Measurements from ENCODE around the gene KIRREL3. TPM values are rescaled to one million over a fixed set of nuclear protein-coding genes. Genes with fewer than 3 reads are reported as not detected.

The KIRREL3 gene
- total and polyA plus RNA-seq, 2 donors (not counting 3 experiments of a cell fraction or from before 2014, with no cell fraction given): not detected

DNA sequence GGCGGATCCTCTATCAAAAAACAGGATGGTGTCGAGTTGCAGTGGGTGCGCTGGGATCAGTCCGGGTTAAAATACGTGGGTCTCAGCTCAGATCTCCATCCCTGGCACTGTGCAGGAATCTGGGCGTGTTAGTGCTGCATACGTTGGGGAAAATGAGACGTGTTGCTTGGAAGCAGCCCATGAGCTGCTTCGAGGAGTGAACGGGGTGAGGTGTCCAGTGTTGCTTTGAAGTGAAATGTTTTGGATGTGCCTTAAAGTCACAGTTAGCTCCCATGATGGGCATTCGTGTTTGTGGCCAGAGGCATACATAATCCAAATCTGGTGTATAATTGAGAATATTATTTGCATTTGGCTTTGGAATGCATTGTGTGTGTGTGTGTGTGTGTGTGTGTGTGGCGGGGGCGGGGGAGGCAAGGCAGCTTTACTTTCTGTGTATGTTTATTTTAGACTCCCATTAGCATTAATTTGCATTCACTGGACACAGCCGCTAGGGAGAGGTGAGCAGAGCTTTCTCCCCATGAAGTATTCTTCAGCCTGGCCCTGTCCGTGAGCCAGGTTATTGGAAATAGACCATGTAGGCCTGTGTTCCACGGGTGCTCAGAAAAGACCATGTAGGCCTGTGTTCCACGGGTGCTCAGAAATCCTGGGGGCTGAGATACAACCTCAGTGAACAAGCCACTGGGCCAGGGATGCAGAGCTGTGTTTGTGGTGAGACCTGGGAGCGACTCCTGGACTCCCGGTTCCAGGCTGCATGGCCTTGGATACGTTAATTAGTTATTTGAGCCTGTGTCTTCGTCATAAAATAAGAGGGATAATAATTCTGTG, 510.5 kb downstream of the KIRREL3 start:
- no peak overlapping the region for H3K4me2 ChIP-seq (ENCODE audit: insufficient read depth, low read length)
- no peaks in the 10 kb centered on the region for H3K9me1 ChIP-seq (replicated peaks; ENCODE audit: control insufficient read depth, extremely low read depth, insufficient read depth, low read length)
- H4K20me1 ChIP-seq (replicated peaks; ENCODE audit: control insufficient read depth, extremely low read depth, insufficient read depth, low read length): no peaks in the 10 kb centered on the region
- H3K27me3 ChIP-seq (ENCODE audit: control insufficient read depth in 2 of 2, insufficient read depth in 2 of 2, low read length in 2 of 2): no peaks in the 10 kb centered on the region
- no peaks in the 10 kb centered on the region for H3K9me3 ChIP-seq (replicated peaks; ENCODE audit: control insufficient read depth, insufficient read depth, low read length)
- no TSS peak for BruUV-seq (replicated peaks)
- dilution Hi-C loops (cut with MboI; ENCODE audit: extremely low pct_ligation_motif_present, low sequenced_read_pairs) (no loop called here), intact Hi-C loops (cut with micrococcal nuclease) (no loop called here)
- ChIA-PET CTCF (interaction anchor here (2.5 kb wide), 1 partner anchor 10 kb away, joined by 30 read pairs; no protein-coding TSS in a partner anchor), POLR2A (no interaction called here)
- FAIRE-seq: no peak
- H3K9ac ChIP-seq (replicated peaks; ENCODE audit: extremely low read depth, insufficient read depth, low read length): no peak overlapping the region
- no peaks in the 10 kb centered on the region for H3K79me2 ChIP-seq (ENCODE audit: control insufficient read depth, insufficient read depth, low read length)
- TF ChIP-seq MYC (IDR thresholded peaks at IDR 0.05; ENCODE audit: low read depth, low read length) (no peak), GATA2 (IDR thresholded peaks at IDR 0.05; ENCODE audit: insufficient read depth, insufficient read length, low read depth, low read length) (no peak), JUN (IDR thresholded peaks at IDR 0.05; ENCODE audit: borderline replicate concordance, insufficient read depth, insufficient read length, low read depth) (no peak)
- H3K4me3 ChIP-seq (replicated peaks in 1 of 3; ENCODE audit: insufficient read depth in 1 of 3, low read depth in 1 of 3, low read length in 3 of 3): no peak overlapping the region
- H2AFZ ChIP-seq (ENCODE audit: low read depth, low read length): no peak overlapping the region
- no peak overlapping the region for H3K27ac ChIP-seq (ENCODE audit: insufficient read depth, low read depth, low read length)
- H3K36me3 ChIP-seq (ENCODE audit: control insufficient read depth in 2 of 2, extremely low read depth in 1 of 2, insufficient read depth in 2 of 2, low read length in 2 of 2): no peaks in the 10 kb centered on the region
- no peaks in the 10 kb centered on the region for H3K4me1 ChIP-seq (ENCODE audit: control insufficient read depth, extremely low read depth, insufficient read depth, low read length)
- no peak for DNase-seq (ENCODE audit: low read depth, low spot score)

DNA sequence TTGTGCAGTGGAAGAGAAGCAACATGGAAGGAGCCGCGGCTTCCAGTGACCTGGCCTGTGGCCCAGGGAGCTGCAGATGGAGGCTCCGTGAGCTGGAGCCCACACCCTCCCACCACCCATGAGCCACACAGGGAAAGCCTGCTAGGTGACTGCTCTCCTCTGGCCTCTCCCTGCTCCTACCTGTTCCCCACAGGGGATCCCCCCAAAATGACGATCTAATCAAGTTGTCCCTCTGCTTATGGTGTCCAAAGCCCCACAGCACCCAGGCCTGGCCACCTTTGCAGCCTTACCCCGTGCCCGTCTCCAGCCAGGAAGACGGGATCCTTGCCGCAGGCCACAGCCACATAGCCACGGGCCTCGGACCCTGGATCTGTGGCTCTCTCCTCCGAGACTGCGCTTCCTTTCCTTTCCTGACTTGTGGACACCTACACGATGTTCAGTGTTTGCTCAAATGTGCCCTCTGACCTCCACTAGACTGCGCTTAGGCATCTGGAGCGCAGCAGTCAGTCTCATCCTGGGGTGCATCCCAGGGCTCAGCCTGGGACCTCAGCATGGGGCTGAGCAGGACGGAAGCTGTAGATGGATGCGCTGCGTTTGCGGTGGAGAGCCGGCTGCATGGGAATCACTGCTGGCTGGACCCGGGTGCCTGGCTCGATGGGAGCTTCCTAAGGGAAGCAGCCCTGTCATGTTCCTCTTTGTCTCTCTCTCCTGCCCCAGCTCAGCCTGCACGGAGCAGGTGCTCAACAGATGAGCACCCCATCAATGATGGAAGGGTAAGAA, 511.8 kb downstream of the KIRREL3 start:
- FAIRE-seq (no peak), DNase-seq (ENCODE audit: low read depth, low spot score) (no peak)
- Histone ChIP-seq H3K27me3 (ENCODE audit: control insufficient read depth in 2 of 2, insufficient read depth in 2 of 2, low read length in 2 of 2) (peaks cover 0 to 2% of the 10 kb centered on the region in 2 experiments), H3K9me3 (replicated peaks; ENCODE audit: control insufficient read depth, insufficient read depth, low read length) (no peaks in the 10 kb centered on the region), H3K4me3 (replicated peaks in 1 of 3; ENCODE audit: insufficient read depth in 1 of 3, low read depth in 1 of 3, low read length in 3 of 3) (no peak overlapping the region), H3K27ac (ENCODE audit: insufficient read depth, low read depth, low read length) (no peak overlapping the region), H3K36me3 (ENCODE audit: control insufficient read depth in 2 of 2, extremely low read depth in 1 of 2, insufficient read depth in 2 of 2, low read length in 2 of 2) (no peaks in the 10 kb centered on the region), H3K79me2 (ENCODE audit: control insufficient read depth, insufficient read depth, low read length) (no peaks in the 10 kb centered on the region), H3K4me1 (ENCODE audit: control insufficient read depth, extremely low read depth, insufficient read depth, low read length) (no peaks in the 10 kb centered on the region), H4K20me1 (replicated peaks; ENCODE audit: control insufficient read depth, extremely low read depth, insufficient read depth, low read length) (no peaks in the 10 kb centered on the region), H3K4me2 (ENCODE audit: insufficient read depth, low read length) (no peak overlapping the region), H3K9me1 (replicated peaks; ENCODE audit: control insufficient read depth, extremely low read depth, insufficient read depth, low read length) (no peaks in the 10 kb centered on the region), H3K9ac (replicated peaks; ENCODE audit: extremely low read depth, insufficient read depth, low read length) (no peak overlapping the region), H2AFZ (ENCODE audit: low read depth, low read length) (no peak overlapping the region)
- TF ChIP-seq, protein P1, sequence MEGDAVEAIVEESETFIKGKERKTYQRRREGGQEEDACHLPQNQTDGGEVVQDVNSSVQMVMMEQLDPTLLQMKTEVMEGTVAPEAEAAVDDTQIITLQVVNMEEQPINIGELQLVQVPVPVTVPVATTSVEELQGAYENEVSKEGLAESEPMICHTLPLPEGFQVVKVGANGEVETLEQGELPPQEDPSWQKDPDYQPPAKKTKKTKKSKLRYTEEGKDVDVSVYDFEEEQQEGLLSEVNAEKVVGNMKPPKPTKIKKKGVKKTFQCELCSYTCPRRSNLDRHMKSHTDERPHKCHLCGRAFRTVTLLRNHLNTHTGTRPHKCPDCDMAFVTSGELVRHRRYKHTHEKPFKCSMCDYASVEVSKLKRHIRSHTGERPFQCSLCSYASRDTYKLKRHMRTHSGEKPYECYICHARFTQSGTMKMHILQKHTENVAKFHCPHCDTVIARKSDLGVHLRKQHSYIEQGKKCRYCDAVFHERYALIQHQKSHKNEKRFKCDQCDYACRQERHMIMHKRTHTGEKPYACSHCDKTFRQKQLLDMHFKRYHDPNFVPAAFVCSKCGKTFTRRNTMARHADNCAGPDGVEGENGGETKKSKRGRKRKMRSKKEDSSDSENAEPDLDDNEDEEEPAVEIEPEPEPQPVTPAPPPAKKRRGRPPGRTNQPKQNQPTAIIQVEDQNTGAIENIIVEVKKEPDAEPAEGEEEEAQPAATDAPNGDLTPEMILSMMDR (IDR thresholded peaks at IDR 0.05; ENCODE audit: extremely low read depth in 1 of 2, insufficient read depth in 1 of 2, low read depth in 1 of 2, low read length in 2 of 2): no peak
- TF ChIP-seq EZH2 (IDR thresholded peaks at IDR 0.05; ENCODE audit: borderline replicate concordance, low read depth, low read length, severe bottlenecking): no peak
- no peak for TF ChIP-seq JUN (IDR thresholded peaks at IDR 0.05; ENCODE audit: borderline replicate concordance, insufficient read depth, insufficient read length, low read depth)
- TF ChIP-seq POLR2A (IDR thresholded peaks at IDR 0.05; ENCODE audit: low read depth, low read length): no peak
- TF ChIP-seq POLR2AphosphoS5 (IDR thresholded peaks at IDR 0.05; ENCODE audit: insufficient read depth, low read depth, low read length): no peak
- TF ChIP-seq, protein P2, sequence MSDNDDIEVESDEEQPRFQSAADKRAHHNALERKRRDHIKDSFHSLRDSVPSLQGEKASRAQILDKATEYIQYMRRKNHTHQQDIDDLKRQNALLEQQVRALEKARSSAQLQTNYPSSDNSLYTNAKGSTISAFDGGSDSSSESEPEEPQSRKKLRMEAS (IDR thresholded peaks at IDR 0.05; ENCODE audit: insufficient read depth, insufficient read length): no peak
- TF ChIP-seq MYC (IDR thresholded peaks at IDR 0.05; ENCODE audit: low read depth, low read length): no peak
- no peak for TF ChIP-seq GATA2 (IDR thresholded peaks at IDR 0.05; ENCODE audit: insufficient read depth, insufficient read length, low read depth, low read length)
- no peak for TF ChIP-seq FOS (IDR thresholded peaks at IDR 0.05; ENCODE audit: borderline replicate concordance, insufficient read depth, low read length)
- ChIA-PET CTCF (interaction anchor here (0.5 to 2.5 kb wide), 2 partner anchors 9 to 41 kb away, joined by 3 to 30 read pairs; no protein-coding TSS in a partner anchor), POLR2A (no interaction called here)
- intact Hi-C loops (cut with micrococcal nuclease) (no loop called here), dilution Hi-C loops (cut with MboI; ENCODE audit: extremely low pct_ligation_motif_present, low sequenced_read_pairs) (no loop called here)
- BruUV-seq (replicated peaks): no TSS peak

Measured in endothelial cell of umbilical vein (primary cell).